Prostate gland (tissue), 2 donors: ENCODE measurements around the gene DEDD2.
"Not testable (repeated sequence)": the region's sequence is repeated elsewhere in the genome, so short reads cannot be mapped to it uniquely, and the experiment has no call there.

Source experiments
- CTCF ChIP-seq, 4 experiments: fragments of 200-600 bp in 2 of 4; fragments of 450-650 bp in 2 of 4; sonication (generic) in 2 of 4; IDR thresholded peaks; 1 replicate in 3 of 4; 2 replicates in 1 of 4; pipeline ENCODE4 v1.5.1; 2016 to 2019; ENCODE audit warnings: antibody characterized with exemption in 4 of 4, mild to moderate bottlenecking in 2 of 4, moderate library complexity in 2 of 4
- POLR2A ChIP-seq: fragments of 450-650 bp; IDR thresholded peaks from one replicate; pipeline ENCODE4 v1.6.1; 2016; ENCODE audit warnings: antibody characterized with exemption, mild to moderate bottlenecking

GRCh38 chr19:42266105-42266504, 48.6 kb upstream of the DEDD2 start:
- not testable (repeated sequence) for TF ChIP-seq CTCF (IDR thresholded peaks at IDR 0.05); POLR2A
